Neural progenitor cell (in vitro differentiated cells): Measurements from ENCODE around the gene RNF187.

Source experiments
- EZH2 ChIP-seq: fragments of 200-600 bp; sonication (generic); IDR thresholded peaks from 2 replicates; pipeline ENCODE4 v1.6.1; 2017; ENCODE audit warnings: antibody characterized with exemption, mild to moderate bottlenecking, moderate library complexity
- EZH2phosphoT487 ChIP-seq: fragments of 200-600 bp; sonication (generic); IDR thresholded peaks from 2 replicates; pipeline ENCODE4 v1.6.1; 2017; ENCODE audit warnings: antibody characterized with exemption
- TF ChIP-seq, protein P1 (sequence below): fragments of 200-600 bp; sonication (generic); IDR thresholded peaks from 2 replicates; pipeline ENCODE4 v1.5.1; 2017; ENCODE audit warnings: antibody characterized with exemption, mild to moderate bottlenecking

DNA sequence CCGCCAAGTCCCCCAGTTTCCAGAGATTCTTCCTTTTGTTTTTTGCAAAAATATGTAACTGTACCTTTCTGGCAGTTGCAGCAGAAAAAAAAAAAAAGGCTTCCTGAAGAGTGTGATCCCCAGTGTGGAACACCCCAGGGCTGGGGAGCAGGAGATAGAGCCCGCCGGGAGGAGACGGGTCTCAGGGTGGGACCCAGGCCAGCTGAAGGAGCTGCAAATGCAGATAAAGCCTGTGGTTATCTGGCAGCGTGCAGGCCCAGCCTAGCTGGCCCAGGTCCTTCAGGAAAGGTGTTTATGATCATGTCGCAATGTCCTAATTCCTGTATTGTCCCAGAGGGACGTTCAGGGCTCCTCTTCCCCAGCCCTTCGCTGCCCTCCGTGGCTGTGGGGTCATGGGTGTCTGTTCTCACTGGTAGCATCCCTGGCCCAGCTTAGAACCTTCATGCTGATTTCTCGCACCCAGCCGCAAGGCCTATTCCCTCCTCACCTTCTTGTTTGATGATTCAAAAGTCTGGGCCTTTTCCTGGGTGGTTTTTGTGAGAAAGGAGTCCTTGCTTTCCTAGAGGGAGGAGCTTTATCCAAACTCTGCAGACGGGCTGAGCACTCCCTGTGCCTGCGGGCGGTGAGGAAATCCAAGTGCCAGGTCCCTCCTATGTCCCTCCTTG lies 26.2 kb downstream of the RNF187 start:
- TF ChIP-seq, protein P1, sequence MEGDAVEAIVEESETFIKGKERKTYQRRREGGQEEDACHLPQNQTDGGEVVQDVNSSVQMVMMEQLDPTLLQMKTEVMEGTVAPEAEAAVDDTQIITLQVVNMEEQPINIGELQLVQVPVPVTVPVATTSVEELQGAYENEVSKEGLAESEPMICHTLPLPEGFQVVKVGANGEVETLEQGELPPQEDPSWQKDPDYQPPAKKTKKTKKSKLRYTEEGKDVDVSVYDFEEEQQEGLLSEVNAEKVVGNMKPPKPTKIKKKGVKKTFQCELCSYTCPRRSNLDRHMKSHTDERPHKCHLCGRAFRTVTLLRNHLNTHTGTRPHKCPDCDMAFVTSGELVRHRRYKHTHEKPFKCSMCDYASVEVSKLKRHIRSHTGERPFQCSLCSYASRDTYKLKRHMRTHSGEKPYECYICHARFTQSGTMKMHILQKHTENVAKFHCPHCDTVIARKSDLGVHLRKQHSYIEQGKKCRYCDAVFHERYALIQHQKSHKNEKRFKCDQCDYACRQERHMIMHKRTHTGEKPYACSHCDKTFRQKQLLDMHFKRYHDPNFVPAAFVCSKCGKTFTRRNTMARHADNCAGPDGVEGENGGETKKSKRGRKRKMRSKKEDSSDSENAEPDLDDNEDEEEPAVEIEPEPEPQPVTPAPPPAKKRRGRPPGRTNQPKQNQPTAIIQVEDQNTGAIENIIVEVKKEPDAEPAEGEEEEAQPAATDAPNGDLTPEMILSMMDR = no peak
- TF ChIP-seq EZH2phosphoT487 (no peak), EZH2 (no peak)
